Hypothalamus (tissue), 51 donors: ENCODE data around the gene GDAP1L1.
"Not testable (repeated sequence)": the region's sequence is repeated elsewhere in the genome, so short reads cannot be mapped to it uniquely, and the experiment has no call there.

Experiments
- DNase-seq, 51 donors: peaks; one replicate each; lab custom pipeline; 2025; lab: John Stamatoyannopoulos, UW

The GDAP1L1 gene

GRCh38 chr20:44219170-44219730, 27.9 kb upstream of the GDAP1L1 start:
- DNase-seq: no peak

- no peak for DNase-seq
These were observed 27.3 kb upstream of the GDAP1L1 start for GRCh38 chr20:44219791-44220190.

GRCh38 chr20:44221368-44221954, 25.6 kb upstream of the GDAP1L1 start:
- DNase-seq: no peak

GRCh38 chr20:44222027-44222426, 25.1 kb upstream of the GDAP1L1 start:
- DNase-seq: no peak

GRCh38 chr20:44222633-44223368, 24.3 kb upstream of the GDAP1L1 start:
- DNase-seq: no peak

GRCh38 chr20:44223721-44224120, 23.4 kb upstream of the GDAP1L1 start:
- no peak for DNase-seq

GRCh38 chr20:44224637-44225036, 22.5 kb upstream of the GDAP1L1 start:
- DNase-seq: no peak

GRCh38 chr20:44228465-44229258, 18.4 kb upstream of the GDAP1L1 start:
- no peak for DNase-seq

- no peak for DNase-seq
These were observed 15.9 kb upstream of the GDAP1L1 start for GRCh38 chr20:44231193-44231592.

- DNase-seq: no peak
These were observed 15.2 kb upstream of the GDAP1L1 start for GRCh38 chr20:44231713-44232468.

GRCh38 chr20:44232469-44232856, 14.6 kb upstream of the GDAP1L1 start:
- not testable (repeated sequence) for DNase-seq

GRCh38 chr20:44233436-44234016, 13.6 kb upstream of the GDAP1L1 start:
- no peak for DNase-seq

- DNase-seq: no peak
These were observed 12.4 kb upstream of the GDAP1L1 start for GRCh38 chr20:44234566-44235317.

- DNase-seq: no peak
These were observed 11.4 kb upstream of the GDAP1L1 start for GRCh38 chr20:44235702-44236101.

GRCh38 chr20:44236840-44237239, 10.3 kb upstream of the GDAP1L1 start:
- not testable (repeated sequence) for DNase-seq

GRCh38 chr20:44241796-44242195, 5.3 kb upstream of the GDAP1L1 start:
- no peak for DNase-seq

GRCh38 chr20:44245977-44246376, 1.1 kb upstream of the GDAP1L1 start:
- no peak for DNase-seq

GRCh38 chr20:44247586-44248409, 690 bp downstream of the GDAP1L1 start:
- peak in 24 of 51 donors; percentile 1 to 35 (median 13) for DNase-seq

- DNase-seq: no peak
These were observed 1.3 kb downstream of the GDAP1L1 start for GRCh38 chr20:44248410-44248759.
